Astrocyte of the spinal cord (primary cell): Measurements from ENCODE around the gene SFXN4.
"Not testable (repeated sequence)": the region's sequence is repeated elsewhere in the genome, so short reads cannot be mapped to it uniquely, and the experiment has no call there.

Experiments
- DNase-seq: peaks from one replicate; pipeline ENCODE4 v3.0.0; 2011; ENCODE audit warnings: low read depth, low spot score
- H3K4me3 ChIP-seq: 2 replicates; pipeline ENCODE4 v1.5.1; 2011; ENCODE audit warnings: low read depth, mild to moderate bottlenecking, low read length, moderate library complexity
- CTCF ChIP-seq: IDR thresholded peaks from 2 replicates; pipeline ENCODE4 v1.5.1; 2012; ENCODE audit warnings: low read depth, mild to moderate bottlenecking, low read length, inconsistent platforms
- in situ Hi-C: cut with HindIII; loops from 2 replicates; pipeline ENCODE4 v1.10.0; 2017; ENCODE audit warnings: low sequenced_read_pairs

SFXN4 gene

GRCh38 chr10:119115926-119116325, 49.6 kb downstream of the SFXN4 start:
- in situ Hi-C loops, result no loop called here
- TF ChIP-seq CTCF, result no peak
- DNase-seq, result no peak
- H3K4me3 ChIP-seq, result no peak overlapping the region

GRCh38 chr10:119113751-119114732, 51.5 kb downstream of the SFXN4 start:
- no peak overlapping the region for H3K4me3 ChIP-seq
- no peak for TF ChIP-seq CTCF
- DNase-seq, result peak; percentile 68
- in situ Hi-C loops, result no loop called here

GRCh38 chr10:119112056-119112455, 53.5 kb downstream of the SFXN4 start:
- in situ Hi-C loops, result no loop called here
- no peak for TF ChIP-seq CTCF
- no peak for DNase-seq
- no peak overlapping the region for H3K4me3 ChIP-seq

GRCh38 chr10:119107771-119108170, 57.7 kb downstream of the SFXN4 start:
- in situ Hi-C loops, H3K4me3 ChIP-seq, DNase-seq: not testable (repeated sequence)

- DNase-seq, in situ Hi-C loops, H3K4me3 ChIP-seq: not testable (repeated sequence)
These were observed 58.4 kb downstream of the SFXN4 start for GRCh38 chr10:119107106-119107505.

GRCh38 chr10:119105899-119106298, 59.6 kb downstream of the SFXN4 start:
- in situ Hi-C loops, DNase-seq, H3K4me3 ChIP-seq: not testable (repeated sequence)

GRCh38 chr10:119105155-119105554, 60.4 kb downstream of the SFXN4 start:
- in situ Hi-C loops, result no loop called here
- DNase-seq, result no peak
- no peak for TF ChIP-seq CTCF
- peak overlapping the region; percentile 70 for H3K4me3 ChIP-seq

- no peak for DNase-seq
- H3K4me3 ChIP-seq, result peak overlapping the region; percentile 70
- TF ChIP-seq CTCF, result no peak
- in situ Hi-C loops, result no loop called here
These were observed 60.9 kb downstream of the SFXN4 start for GRCh38 chr10:119104654-119105015.
